ENCODE data around the gene PEA15. TPM values are rescaled to one million over a fixed set of nuclear protein-coding genes. Genes with fewer than 3 reads are reported as not detected.
A peak's percentile ranks its signal among the peaks of the same experiment; 100 is the strongest.

PEA15 gene
- total and polyA plus RNA-seq, 9 of the 15 experiments (the other 6 are each of a cell fraction or from before 2014, with no cell fraction given), result 8.2 to 175 (median 35.4) TPM

DNA sequence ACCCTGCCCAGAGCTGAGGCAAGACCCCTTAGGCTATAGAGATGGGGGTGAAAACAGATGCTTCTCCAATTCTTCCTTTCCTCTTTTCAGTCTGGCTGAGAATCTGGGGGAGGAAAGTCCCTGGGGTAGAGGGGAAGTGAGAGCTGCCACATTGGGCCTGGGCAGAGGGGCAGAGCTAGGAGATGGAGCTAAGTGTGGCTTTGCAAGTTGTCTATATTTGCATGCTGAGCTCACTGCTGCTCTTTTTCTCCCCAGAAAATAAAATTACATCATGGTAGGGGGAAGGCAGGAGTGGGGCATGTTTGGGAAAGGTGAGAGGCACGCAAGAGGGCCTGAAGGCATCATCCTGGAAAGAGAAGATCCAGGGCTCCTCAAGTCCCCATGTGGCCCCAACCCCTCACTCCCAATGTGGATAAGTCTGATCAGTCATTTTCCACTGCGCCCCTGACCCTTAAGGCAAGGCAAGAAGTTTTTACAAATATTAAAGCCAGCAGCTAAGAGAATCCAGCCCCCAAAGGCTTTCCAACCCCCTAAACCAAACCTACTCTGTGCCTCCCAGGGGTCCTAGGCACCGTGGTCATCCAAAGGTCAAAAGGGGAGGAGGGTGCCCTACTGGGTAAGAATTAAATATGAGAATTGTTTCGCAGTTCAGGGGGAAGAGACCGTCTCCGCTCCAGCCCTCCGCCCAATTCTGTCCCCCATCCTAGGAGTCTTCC, 500 bp upstream of the PEA15 start:
- POLR2A ChIA-PET, result interaction anchor here (0.8 to 1.3 kb wide), 3 partner anchors 33 to 193 kb away, joined by 3 read pairs; no protein-coding TSS in a partner anchor
- in situ Hi-C loops (cut with MboI), result no loop called here
- H3K27me3 ChIP-seq (ENCODE audit: control insufficient read depth in 2 of 2, insufficient read depth in 2 of 2, low read length in 2 of 2), result no peaks in the 10 kb centered on the region
- H3K9me1 ChIP-seq (ENCODE audit: control insufficient read depth, insufficient read depth, low read length), result no peaks in the 10 kb centered on the region
- no peak overlapping the region for H3K4me3 ChIP-seq
- BruUV-seq (replicated peaks), result no TSS peak
- ATAC-seq, result peak; percentile 8; the same call in 1 of the 3 replicates
- peaks cover 27% of the 10 kb centered on the region; the same call in 2 of the 3 replicates for H3K36me3 ChIP-seq (ENCODE audit: control insufficient read depth, insufficient read depth, low read length)
- H3K27ac ChIP-seq (ENCODE audit: extremely low read depth, low read depth, low read length), result peak overlapping the region; percentile 11; the same call in 2 of the 3 replicates
- 0 out of 2 replicates have a peak, but pooled peaks cover 3% of the 10 kb centered on the region for H4K20me1 ChIP-seq (replicated peaks; ENCODE audit: control insufficient read depth, insufficient read depth, low read length)
- WGBS (ENCODE audit: insufficient coverage, low coverage, missing lambda C conversion rate), result 55% methylated on average over 3 of the region's 7 CpGs
- no peaks in the 10 kb centered on the region for H3K9me3 ChIP-seq (replicated peaks; ENCODE audit: control insufficient read depth, insufficient read depth, low read depth, low read length)
- H3K4me2 ChIP-seq (ENCODE audit: insufficient read depth, low read length), result peak overlapping the region; percentile 42
- peaks cover 16% of the 10 kb centered on the region for H3K79me2 ChIP-seq (ENCODE audit: control insufficient read depth, insufficient read depth, low read length)
- H2AFZ ChIP-seq (ENCODE audit: low read depth, low read length), result peak overlapping the region; percentile 84
- H3K9ac ChIP-seq (ENCODE audit: insufficient read depth in 1 of 2, low read depth in 2 of 2, low read length in 2 of 2), result peak overlapping the region; percentile 7 to 40; a peak in 3 of 4 replicates
- peaks cover 21 to 25% of the 10 kb centered on the region in 2 experiments for H3K4me1 ChIP-seq (replicated peaks in 1 of 2; ENCODE audit: control insufficient read depth in 2 of 2, insufficient read depth in 2 of 2, low read length in 2 of 2)
- no peak for DNase-seq (ENCODE audit: extremely low read depth in 1 of 4, low spot score in 3 of 4)
- intact Hi-C loops (cut with micrococcal nuclease), result no loop called here
- FAIRE-seq, result no peak
- CTCF ChIA-PET (ENCODE audit: low intra/inter-chr PET ratio), result no interaction called here
- no peak for TF ChIP-seq GTF2E2 (tag; IDR thresholded peaks at IDR 0.05)
- peak; percentile 10; the same call in 1 of the 2 replicates for TF ChIP-seq KAT7 (CRISPR knock-in tag; IDR thresholded peaks at IDR 0.05; ENCODE audit: borderline replicate concordance)
- TF ChIP-seq, protein P1, sequence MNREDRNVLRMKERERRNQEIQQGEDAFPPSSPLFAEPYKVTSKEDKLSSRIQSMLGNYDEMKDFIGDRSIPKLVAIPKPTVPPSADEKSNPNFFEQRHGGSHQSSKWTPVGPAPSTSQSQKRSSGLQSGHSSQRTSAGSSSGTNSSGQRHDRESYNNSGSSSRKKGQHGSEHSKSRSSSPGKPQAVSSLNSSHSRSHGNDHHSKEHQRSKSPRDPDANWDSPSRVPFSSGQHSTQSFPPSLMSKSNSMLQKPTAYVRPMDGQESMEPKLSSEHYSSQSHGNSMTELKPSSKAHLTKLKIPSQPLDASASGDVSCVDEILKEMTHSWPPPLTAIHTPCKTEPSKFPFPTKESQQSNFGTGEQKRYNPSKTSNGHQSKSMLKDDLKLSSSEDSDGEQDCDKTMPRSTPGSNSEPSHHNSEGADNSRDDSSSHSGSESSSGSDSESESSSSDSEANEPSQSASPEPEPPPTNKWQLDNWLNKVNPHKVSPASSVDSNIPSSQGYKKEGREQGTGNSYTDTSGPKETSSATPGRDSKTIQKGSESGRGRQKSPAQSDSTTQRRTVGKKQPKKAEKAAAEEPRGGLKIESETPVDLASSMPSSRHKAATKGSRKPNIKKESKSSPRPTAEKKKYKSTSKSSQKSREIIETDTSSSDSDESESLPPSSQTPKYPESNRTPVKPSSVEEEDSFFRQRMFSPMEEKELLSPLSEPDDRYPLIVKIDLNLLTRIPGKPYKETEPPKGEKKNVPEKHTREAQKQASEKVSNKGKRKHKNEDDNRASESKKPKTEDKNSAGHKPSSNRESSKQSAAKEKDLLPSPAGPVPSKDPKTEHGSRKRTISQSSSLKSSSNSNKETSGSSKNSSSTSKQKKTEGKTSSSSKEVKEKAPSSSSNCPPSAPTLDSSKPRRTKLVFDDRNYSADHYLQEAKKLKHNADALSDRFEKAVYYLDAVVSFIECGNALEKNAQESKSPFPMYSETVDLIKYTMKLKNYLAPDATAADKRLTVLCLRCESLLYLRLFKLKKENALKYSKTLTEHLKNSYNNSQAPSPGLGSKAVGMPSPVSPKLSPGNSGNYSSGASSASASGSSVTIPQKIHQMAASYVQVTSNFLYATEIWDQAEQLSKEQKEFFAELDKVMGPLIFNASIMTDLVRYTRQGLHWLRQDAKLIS (CRISPR knock-in tag; IDR thresholded peaks at IDR 0.05), result 0 out of 2 replicates have a peak, but pooled peaks have one; percentile 38
- TF ChIP-seq SMC3 (conservative IDR thresholded peaks at IDR 0.05; ENCODE audit: insufficient read depth, low read depth, low read length), result no peak
- no peak for TF ChIP-seq ARNT (IDR thresholded peaks at IDR 0.05)
- peak; percentile 45; the same call in 1 of the 2 replicates for TF ChIP-seq ZBTB7A (IDR thresholded peaks at IDR 0.05; ENCODE audit: borderline replicate concordance, control insufficient read depth, low read depth, low read length)
- TF ChIP-seq, protein P2, sequence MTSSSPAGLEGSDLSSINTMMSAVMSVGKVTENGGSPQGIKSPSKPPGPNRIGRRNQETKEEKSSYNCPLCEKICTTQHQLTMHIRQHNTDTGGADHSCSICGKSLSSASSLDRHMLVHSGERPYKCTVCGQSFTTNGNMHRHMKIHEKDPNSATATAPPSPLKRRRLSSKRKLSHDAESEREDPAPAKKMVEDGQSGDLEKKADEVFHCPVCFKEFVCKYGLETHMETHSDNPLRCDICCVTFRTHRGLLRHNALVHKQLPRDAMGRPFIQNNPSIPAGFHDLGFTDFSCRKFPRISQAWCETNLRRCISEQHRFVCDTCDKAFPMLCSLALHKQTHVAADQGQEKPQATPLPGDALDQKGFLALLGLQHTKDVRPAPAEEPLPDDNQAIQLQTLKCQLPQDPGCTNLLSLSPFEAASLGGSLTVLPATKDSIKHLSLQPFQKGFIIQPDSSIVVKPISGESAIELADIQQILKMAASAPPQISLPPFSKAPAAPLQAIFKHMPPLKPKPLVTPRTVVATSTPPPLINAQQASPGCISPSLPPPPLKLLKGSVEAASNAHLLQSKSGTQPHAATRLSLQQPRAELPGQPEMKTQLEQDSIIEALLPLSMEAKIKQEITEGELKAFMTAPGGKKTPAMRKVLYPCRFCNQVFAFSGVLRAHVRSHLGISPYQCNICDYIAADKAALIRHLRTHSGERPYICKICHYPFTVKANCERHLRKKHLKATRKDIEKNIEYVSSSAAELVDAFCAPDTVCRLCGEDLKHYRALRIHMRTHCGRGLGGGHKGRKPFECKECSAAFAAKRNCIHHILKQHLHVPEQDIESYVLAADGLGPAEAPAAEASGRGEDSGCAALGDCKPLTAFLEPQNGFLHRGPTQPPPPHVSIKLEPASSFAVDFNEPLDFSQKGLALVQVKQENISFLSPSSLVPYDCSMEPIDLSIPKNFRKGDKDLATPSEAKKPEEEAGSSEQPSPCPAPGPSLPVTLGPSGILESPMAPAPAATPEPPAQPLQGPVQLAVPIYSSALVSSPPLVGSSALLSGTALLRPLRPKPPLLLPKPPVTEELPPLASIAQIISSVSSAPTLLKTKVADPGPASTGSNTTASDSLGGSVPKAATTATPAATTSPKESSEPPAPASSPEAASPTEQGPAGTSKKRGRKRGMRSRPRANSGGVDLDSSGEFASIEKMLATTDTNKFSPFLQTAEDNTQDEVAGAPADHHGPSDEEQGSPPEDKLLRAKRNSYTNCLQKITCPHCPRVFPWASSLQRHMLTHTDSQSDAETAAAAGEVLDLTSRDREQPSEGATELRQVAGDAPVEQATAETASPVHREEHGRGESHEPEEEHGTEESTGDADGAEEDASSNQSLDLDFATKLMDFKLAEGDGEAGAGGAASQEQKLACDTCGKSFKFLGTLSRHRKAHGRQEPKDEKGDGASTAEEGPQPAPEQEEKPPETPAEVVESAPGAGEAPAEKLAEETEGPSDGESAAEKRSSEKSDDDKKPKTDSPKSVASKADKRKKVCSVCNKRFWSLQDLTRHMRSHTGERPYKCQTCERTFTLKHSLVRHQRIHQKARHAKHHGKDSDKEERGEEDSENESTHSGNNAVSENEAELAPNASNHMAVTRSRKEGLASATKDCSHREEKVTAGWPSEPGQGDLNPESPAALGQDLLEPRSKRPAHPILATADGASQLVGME (CRISPR knock-in tag; IDR thresholded peaks at IDR 0.05), result no peak
- TF ChIP-seq TBP (optimal IDR thresholded peaks at IDR 0.05; ENCODE audit: low read depth, low read length), result peak; percentile 4
